Fibroblast of villous mesenchyme (primary cell): ENCODE measurements around the gene ELP4. TPM values are rescaled to one million over a fixed set of nuclear protein-coding genes. Genes with fewer than 3 reads are reported as not detected.

Experiments used
- DNase-seq: peaks from one replicate; pipeline ENCODE4 v3.0.0-alpha.2; 2010; ENCODE audit warnings: low read depth
- H3K4me3 ChIP-seq: 2 replicates; pipeline ENCODE4 v1.5.1; 2011; ENCODE audit warnings: low read depth, mild to moderate bottlenecking, low read length
- total RNA-seq: library from RNA; depleted of rRNA; stranded (reverse); fragments of >200 nt; gene quantifications from 2 replicates; pipeline ENCODE4 v1.2.3, GENCODE V29; 2012
- TF ChIP-seq, protein P1 (sequence below): IDR thresholded peaks from 2 replicates; pipeline ENCODE4 v1.5.1; 2012; ENCODE audit warnings: low read depth, mild to moderate bottlenecking, low read length; ENCODE audit not compliant: insufficient read depth

The ELP4 gene
- total RNA-seq, 1 donor = 19.0 TPM

DNA sequence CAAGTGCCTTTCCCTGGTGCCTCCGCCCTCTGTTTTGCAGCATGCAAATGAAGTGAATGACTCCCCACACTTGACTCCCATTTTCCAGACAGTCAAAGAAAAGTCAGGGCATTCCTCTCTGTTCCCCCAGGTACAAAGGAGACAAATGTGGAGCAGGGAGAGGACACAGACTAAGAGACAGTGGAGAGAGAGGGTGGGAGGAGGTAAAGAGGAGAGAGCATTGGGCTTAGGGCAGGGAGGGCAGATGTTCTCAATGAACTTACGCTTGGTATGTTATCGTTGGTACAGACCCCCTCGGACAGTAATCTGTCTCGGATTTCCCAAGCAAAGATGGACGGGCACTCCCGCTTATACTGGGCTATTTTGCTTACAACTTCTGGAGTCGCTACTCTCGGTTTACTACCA is 291.7 kb downstream of the ELP4 start:
- no peak overlapping the region for H3K4me3 ChIP-seq
- TF ChIP-seq, protein P1, sequence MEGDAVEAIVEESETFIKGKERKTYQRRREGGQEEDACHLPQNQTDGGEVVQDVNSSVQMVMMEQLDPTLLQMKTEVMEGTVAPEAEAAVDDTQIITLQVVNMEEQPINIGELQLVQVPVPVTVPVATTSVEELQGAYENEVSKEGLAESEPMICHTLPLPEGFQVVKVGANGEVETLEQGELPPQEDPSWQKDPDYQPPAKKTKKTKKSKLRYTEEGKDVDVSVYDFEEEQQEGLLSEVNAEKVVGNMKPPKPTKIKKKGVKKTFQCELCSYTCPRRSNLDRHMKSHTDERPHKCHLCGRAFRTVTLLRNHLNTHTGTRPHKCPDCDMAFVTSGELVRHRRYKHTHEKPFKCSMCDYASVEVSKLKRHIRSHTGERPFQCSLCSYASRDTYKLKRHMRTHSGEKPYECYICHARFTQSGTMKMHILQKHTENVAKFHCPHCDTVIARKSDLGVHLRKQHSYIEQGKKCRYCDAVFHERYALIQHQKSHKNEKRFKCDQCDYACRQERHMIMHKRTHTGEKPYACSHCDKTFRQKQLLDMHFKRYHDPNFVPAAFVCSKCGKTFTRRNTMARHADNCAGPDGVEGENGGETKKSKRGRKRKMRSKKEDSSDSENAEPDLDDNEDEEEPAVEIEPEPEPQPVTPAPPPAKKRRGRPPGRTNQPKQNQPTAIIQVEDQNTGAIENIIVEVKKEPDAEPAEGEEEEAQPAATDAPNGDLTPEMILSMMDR = no peak
- no peak for DNase-seq

DNA sequence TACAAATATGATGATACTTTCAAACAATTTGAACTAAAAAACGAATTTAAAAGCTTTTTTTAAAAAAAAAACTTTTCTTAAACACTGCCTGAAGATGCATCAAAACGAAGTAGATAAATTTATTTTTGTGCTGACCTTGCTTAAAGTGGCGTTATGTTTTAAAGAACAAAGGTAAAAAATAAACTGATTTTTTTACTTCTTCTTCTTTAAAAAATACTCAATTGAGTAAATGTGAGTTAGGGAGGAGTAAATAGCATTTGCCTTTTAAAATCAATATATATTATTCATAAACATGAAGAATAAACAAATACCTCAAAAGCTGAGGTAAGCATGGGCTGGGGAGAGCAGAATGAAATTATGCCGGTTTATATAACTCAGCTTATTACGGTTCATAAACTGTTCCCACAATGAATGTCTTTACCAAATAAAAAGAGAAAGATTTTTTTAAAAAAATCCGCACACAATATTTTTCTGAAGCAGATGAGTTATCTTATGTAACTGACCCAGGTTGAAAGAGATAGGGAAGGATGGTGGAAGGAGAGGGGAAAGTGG is 292.5 kb downstream of the ELP4 start:
- TF ChIP-seq, protein P1 = no peak
- H3K4me3 ChIP-seq = no peak overlapping the region
- no peak for DNase-seq

DNA sequence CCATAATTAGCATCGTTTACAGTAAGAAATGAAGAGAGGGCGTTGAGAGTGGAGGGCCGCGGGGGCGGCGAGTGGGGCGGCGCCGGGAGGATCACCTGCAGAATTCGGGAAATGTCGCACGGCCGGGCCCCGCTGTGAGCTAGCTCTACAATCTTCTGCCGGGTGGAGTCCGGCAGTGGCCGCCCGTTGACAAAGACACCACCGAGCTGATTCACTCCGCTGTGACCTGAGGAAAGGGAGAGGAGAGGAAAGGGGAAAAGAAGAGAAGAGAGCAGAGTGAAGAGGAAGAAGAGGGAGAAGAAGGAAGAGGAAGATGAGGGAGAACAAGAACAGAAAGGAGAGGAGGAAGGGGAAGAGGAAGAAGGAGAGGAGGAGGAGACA is 293.0 kb downstream of the ELP4 start:
- TF ChIP-seq, protein P1 = no peak
- no peak overlapping the region for H3K4me3 ChIP-seq
- DNase-seq = no peak

DNA sequence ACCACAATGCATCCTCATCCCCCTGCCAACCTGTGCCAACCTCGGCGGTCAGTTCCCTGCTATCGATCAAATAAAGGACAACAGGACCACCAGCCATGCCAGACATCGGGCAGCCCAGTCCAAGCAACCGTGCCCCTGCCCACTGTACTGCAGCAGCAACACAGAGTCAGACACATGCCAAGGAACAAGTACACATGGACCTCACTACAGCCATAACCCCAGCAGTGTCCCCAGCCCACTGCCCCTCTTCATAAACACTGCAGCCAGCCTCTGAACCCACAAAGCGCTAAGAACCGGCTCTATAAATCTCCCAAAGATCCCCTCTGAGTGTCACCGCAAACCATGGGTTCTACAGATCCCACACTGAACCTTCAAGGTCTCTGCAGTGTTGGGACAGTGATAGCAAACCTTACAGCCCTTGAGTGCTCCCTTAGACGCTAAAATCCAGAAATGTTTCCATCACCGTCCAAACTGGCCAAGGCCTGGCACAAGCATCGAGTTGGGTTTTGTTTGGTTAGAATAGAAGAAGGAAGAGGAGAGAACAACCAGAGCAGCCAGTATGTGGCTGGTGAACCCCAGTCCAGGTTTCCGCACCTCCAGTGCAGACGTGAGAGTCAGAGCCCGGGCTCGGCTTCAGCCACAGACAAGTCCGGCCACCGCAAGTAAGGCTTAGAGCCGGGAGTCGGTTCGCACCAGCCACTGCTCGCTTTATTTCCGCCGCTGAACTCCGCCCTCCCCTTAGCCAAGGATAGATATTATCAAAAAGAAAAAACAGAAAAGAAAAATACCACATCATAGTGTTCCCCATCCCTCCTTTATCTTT is 293.6 kb downstream of the ELP4 start:
- TF ChIP-seq, protein P1 = no peak
- DNase-seq = no peak
- H3K4me3 ChIP-seq = no peak overlapping the region

- no peak overlapping the region for H3K4me3 ChIP-seq
- TF ChIP-seq, protein P1 = no peak
- DNase-seq = no peak
Observed at GRCh38 chr11:31803813-31804311, 294.3 kb downstream of the ELP4 start.

- H3K4me3 ChIP-seq = no peak overlapping the region
- DNase-seq = no peak
- TF ChIP-seq, protein P1 = no peak
Observed at GRCh38 chr11:31804312-31805036, 294.9 kb downstream of the ELP4 start.
